ENCODE results near the gene GRHL3.
"Not testable (repeated sequence)": the region's sequence is repeated elsewhere in the genome, so short reads cannot be mapped to it uniquely, and the experiment has no call there.

Gene GRHL3

GRCh38 chr1:24319312-24319863, at the start of gene GRHL3:
Gene GRHL3, plus strand, starts transcription at chr1:24319357. Its CDS starts 195 bp downstream, at chr1:24319552.
- peak; percentile 60 for DNase-seq (ENCODE audit: low spot score)

DNA sequence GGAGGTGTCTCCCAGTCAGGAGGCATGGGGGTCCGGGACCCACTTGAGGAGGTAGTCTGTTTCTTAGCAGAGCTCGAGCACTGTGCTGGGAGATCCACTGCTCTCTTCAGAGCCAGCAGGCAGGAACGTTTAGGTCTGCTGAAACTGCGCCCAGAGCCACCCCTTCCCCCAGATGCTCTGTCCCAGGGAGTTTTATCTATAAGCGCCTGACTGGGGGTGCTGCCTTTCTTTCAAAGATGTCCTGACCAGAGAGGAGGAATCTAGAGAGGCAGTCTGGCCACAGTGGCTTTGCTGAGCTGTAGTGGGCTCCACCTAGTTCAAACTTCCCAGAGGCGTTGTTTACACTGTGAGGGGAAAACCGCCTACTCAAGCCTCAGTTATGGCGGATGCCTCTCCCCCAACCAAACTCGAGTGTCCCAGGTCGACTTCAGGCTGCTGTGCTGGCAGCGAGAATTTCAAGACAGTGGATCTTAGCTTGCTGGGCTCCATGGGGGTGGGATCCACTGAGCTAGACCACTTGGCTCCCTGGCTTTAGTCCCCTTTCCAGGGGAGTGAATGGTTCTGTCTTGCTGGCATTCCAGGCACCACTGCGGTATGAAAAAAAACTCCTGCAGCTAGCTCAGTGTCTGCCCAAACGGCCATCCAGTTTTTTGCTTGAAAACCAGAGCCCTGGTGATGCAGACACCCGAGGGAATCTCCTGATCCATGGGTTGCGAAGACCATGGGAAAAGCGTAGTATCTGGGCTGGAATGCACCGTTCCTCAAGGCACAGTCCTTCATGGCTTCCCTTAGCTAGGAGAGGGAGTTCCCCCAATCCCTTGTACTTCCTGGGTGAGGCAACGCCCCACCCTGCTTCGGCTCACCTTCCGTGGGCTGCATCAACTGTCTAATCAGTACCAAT, 44.7 kb upstream of the GRHL3 start:
- not testable (repeated sequence) for DNase-seq (ENCODE audit: low spot score)

DNA sequence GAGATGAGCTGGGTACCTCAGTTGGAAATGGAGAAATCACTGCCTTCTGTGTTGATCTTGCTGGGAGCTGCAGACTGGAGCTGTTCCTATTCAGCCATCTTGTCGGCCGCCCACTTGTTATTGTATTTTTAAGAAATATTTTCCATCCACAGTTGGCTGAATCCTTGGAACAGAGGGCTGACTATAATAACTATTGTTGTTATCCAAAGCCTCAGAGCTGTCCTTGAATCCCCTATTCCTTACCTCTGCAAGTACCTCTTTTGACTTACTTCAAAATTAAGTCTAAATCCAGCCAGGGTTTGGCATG, 44.1 kb upstream of the GRHL3 start:
- DNase-seq (ENCODE audit: low spot score) = no peak

GRCh38 chr1:24275510-24275909, 43.6 kb upstream of the GRHL3 start:
- DNase-seq (ENCODE audit: low spot score) = no peak

DNA sequence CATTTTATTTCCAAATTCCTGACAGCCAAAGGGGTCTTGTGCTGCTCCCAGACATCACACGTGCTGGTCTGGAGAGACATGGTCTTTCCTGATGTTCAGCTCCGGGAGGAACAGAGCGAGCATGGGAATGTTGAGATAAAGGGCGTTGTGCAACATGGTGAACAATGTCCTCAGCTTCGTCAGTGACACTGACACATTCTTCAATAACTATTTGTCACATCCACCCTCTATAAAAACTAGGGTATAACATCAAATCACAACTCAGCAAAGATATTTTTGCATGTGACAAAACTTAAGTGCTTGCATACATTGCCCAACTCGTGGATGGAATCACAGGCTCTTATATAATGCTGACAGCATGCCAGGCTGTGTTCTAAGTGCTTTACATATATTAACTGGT, 42.4 kb upstream of the GRHL3 start:
- DNase-seq (ENCODE audit: low spot score) = no peak

DNA sequence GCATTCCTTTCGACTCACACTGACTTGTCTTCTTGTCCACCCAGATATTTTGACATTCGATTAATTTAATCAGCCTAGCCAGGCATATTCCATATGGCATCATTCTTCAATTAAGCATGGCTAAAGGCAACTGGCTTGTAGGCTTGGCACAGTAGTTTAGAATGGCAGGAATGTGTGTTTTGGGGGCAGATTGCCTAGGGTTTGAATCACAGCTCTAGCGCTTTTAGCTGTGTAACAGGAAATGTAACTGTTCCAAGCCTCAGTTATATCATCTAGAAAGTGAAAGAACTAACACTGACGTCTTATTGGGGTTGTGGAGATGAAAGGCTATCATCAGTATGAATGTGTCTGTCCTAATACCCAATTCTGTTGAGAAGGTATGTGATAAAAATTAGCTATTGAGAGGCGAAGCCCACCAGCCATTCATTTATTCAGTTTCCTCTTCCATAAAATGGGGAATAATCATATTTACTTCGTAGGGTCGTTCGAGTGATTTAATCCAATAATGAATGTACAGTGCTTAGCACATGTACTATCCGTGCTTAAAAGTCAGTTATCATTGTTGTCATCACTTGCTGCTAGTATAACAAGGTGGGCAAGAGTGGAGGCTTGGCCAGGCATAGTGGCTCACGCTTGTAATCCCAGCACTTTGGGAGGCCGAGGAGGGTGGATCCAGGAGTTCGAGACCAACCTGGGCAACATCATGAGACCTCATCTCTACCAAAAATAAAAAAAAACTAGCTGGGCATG, 41.6 kb upstream of the GRHL3 start:
- no peak for DNase-seq (ENCODE audit: low spot score)

- no peak for DNase-seq (ENCODE audit: low spot score)
Measured at GRCh38 chr1:24278726-24279125, 40.4 kb upstream of the GRHL3 start.

DNA sequence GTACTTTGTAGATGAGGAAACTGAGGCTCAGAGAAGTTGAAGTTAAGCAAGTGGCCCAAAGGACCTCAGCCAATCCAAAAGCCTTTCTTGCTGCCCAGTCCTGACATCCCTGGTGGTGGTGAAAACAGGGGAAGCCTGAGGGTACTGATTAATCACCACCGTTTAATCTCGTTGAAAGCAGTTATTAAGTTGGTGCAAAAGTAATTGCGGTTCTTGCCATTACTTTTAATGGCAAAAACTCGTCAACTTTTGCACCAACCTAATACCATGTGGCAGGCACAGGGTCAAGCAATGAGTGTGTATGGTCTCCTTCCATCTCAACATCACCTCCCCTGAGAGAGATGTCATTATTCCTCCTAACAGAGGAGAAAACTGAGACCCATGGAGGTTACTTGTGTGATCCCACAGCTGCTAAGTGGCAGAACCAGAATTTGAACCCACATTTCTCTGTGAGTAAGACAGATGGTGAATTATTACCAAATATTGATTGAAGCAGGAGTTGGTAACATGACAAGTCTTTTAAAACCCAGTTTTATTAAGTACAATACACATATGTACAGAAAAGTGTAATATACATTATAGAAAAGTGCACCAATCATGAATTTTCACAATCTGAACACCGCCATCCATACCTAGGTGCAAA, 39.4 kb upstream of the GRHL3 start:
- no peak for DNase-seq (ENCODE audit: low spot score)

- no peak for DNase-seq (ENCODE audit: low spot score)
Measured at GRCh38 chr1:24281591-24281990, 37.6 kb upstream of the GRHL3 start.

DNA sequence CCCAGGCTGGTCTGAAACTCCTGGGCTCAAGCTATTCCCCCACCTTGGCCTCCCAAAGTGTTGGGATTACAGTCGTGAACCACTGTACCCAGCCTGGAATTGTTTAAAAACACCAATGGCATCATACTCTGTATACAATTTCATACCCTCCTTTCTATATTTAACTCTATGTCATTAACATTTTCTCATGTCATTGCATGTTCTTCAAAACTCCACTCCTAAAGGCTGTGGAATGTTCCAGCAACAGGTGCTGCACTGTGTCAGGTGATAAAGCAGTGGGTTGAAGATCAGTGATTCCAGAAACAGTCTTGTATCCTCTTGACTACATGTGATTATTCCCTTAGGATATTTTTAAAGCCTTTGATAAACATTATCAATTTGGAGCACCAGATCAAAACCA, 36.7 kb upstream of the GRHL3 start:
- DNase-seq (ENCODE audit: low spot score) = no peak

- no peak for DNase-seq (ENCODE audit: low spot score)
Measured at GRCh38 chr1:24283326-24284155, 35.6 kb upstream of the GRHL3 start.

DNA sequence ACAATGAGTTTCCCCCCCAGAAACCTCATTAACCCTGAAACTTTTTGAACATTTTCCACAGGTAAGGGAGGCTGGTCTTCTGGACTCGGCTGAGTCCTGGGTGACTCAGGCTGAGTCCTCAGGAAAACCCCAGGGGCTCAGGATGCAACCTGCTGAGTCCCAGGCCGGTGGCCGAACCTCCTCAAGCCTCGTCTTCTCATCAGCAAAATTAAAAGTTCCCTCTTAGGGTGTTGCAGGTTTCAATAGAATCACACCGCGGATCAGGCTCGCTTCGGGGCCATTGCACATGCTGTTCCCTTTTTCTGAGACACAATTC, 35.0 kb upstream of the GRHL3 start:
- DNase-seq (ENCODE audit: low spot score) = no peak

- DNase-seq (ENCODE audit: low spot score) = no peak
Measured at GRCh38 chr1:24285231-24285630, 33.9 kb upstream of the GRHL3 start.

DNA sequence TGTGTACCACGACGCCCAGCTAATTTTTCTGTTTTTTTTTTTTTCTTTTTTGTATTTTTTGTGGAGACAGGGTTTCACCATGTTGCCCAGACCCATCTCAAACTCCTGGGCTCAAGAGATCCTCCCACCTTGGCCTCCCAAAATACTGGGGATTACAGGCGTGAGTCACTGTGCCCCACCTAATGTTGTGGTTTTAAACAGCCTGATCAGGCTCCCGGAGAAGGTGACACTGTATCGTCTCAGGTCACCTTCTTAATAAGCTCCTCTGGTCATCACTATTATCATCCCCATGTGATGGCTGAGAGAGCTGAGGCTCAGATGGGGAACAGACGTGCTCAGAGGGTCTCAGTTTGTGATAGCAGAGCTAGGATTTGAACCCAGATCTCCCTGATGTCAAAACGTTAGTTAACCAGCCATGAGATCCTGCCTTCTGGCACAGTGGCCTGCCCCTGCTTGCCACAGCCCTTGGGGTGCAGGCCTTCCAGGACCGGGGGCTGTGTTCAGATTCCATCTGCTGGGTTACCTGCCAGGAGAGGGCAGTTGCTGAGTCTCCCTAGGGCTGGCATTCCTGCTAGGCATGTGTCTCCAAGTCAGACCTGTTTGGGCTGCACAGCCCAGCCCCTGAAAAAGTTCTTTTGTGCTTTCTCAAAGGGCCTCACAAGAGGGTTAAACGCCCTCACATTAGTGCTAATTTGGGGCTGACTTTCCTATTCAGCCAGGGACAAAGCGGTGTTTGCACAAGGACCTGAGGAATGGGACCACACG, 32.7 kb upstream of the GRHL3 start:
- no peak for DNase-seq (ENCODE audit: low spot score)

DNA sequence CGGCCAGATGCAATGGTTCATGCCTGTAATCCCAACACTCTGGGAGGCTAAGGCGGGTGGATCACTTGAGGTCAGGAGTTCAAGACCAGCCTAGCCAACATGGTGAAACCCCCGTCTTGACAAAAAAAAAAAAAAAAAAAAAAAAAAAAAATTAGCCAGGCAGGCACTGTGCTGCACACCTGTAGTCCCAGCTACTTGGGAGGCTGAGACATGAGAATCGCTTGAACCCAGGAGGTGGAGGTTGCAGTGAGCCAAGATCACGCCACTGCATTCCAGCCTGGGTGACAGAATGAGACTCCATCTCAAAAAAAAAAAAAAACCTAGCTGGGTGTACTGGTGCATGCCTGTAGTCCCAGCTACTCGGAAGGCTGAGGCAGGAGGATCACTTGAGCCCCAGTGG, 31.4 kb upstream of the GRHL3 start:
- DNase-seq (ENCODE audit: low spot score) = not testable (repeated sequence)

- no peak for DNase-seq (ENCODE audit: low spot score)
Measured at GRCh38 chr1:24288479-24288878, 30.7 kb upstream of the GRHL3 start.

GRCh38 chr1:24289937-24290595, 29.1 kb upstream of the GRHL3 start:
- no peak for DNase-seq (ENCODE audit: low spot score)

DNA sequence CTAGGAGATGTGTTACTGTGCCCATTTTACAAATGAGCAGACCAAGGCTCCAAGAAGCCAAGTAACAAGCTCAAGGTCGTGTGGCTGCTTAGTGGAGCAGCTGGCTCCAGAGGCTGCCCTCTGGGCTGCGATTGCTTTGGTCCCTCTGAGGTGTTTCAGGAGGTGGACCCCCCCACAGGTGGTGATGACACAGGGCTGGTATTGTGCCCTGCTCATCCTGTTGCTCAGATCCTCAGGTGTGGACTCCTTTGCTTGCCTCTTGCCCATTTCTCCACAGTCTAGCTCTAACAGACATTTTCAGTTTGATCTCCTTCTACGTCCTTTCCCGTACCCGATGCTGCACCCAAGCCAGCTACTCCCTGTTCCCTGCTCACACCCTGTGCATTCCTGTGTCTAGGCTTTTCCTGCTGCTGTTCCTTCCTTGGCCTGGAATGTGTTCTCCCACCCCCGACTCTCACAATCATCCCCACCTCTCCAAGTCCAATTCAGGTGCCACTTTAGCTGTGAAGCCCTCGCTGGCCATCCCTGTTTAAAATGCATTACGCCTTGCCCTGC, 28.1 kb upstream of the GRHL3 start:
- no peak for DNase-seq (ENCODE audit: low spot score)

DNA sequence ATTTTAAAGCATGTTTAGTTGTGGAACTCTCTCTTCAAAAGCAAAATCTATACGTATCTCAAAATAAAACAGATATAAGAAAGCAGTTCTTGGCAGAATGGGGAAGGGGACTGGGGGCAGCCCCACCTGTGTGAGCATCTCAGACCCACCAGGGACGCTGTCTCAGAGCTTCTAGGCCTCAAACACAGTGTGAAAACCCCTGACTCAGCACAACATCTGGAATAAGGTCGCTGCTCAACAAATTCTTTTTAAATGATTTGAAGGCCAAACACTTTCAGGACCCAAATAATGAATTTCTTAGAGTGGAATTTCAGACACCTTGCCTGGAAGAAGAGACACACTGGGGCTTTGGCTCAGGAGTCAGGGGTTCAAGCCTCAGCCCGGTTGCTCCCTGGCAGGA, 27.1 kb upstream of the GRHL3 start:
- DNase-seq (ENCODE audit: low spot score) = no peak

GRCh38 chr1:24292887-24293286, 26.3 kb upstream of the GRHL3 start:
- no peak for DNase-seq (ENCODE audit: low spot score)

All from ecto neural progenitor cell (in vitro differentiated cells).